H9 (cell line): ENCODE results near the gene POLK. TPM values are rescaled to one million over a fixed set of nuclear protein-coding genes. Genes with fewer than 3 reads are reported as not detected.

Experiments
- DNase-seq: peaks from one replicate; pipeline ENCODE4 v3.0.0-alpha.2; 2017
- H2AFZ ChIP-seq: one replicate; pipeline ENCODE4 v1.6.1; 2013; ENCODE audit warnings: mild to moderate bottlenecking, low read length, control low read depth, moderate library complexity
- H2AK5ac ChIP-seq: 2 replicates; pipeline ENCODE4 v1.6.1; 2013; ENCODE audit warnings: low read length, control low read depth, mixed read lengths; ENCODE audit not compliant: insufficient read length
- H2BK120ac ChIP-seq: one replicate; pipeline ENCODE4 v1.6.1; 2013; ENCODE audit warnings: low read depth, mild to moderate bottlenecking, low read length, control low read depth, inconsistent platforms; ENCODE audit not compliant: poor library complexity, severe bottlenecking
- H2BK12ac ChIP-seq: 2 replicates; pipeline ENCODE4 v1.6.1; 2013; ENCODE audit warnings: low read length, control low read depth, mixed read lengths, low read depth; ENCODE audit not compliant: insufficient read length
- H2BK15ac ChIP-seq: 2 replicates; pipeline ENCODE4 v1.6.1; 2013; ENCODE audit warnings: low read depth, low read length, control low read depth
- H2BK20ac ChIP-seq: one replicate; pipeline ENCODE4 v1.6.1; 2013; ENCODE audit warnings: low read depth, mild to moderate bottlenecking, low read length, control low read depth, inconsistent platforms; ENCODE audit not compliant: poor library complexity, severe bottlenecking
- H2BK5ac ChIP-seq: 2 replicates; pipeline ENCODE4 v1.6.1; 2013; ENCODE audit warnings: low read length, control low read depth, mixed read lengths; ENCODE audit not compliant: insufficient read length
- H3K14ac ChIP-seq: 2 replicates; pipeline ENCODE4 v1.6.1; 2013; ENCODE audit warnings: low read length, control low read depth; ENCODE audit not compliant: insufficient read depth
- H3K18ac ChIP-seq: 2 replicates; pipeline ENCODE4 v1.6.1; 2013; ENCODE audit warnings: low read depth, mild to moderate bottlenecking, mixed read lengths, low read length, control low read depth; ENCODE audit not compliant: insufficient read length
- H3K23ac ChIP-seq: 2 replicates; pipeline ENCODE4 v1.6.1; 2013; ENCODE audit warnings: low read length, control low read depth, mixed read lengths, low read depth; ENCODE audit not compliant: insufficient read length
- H3K23me2 ChIP-seq: 2 replicates; pipeline ENCODE4 v1.6.1; 2013; ENCODE audit warnings: low read depth, mild to moderate bottlenecking, mixed read lengths, low read length, control low read depth; ENCODE audit not compliant: insufficient read length, poor library complexity, severe bottlenecking
- H3K27ac ChIP-seq: 2 replicates; pipeline ENCODE4 v1.5.1; 2013; ENCODE audit warnings: low read length, control low read depth, mixed read lengths, low read depth; ENCODE audit not compliant: insufficient read length
- H3K27me3 ChIP-seq: 2 replicates; pipeline ENCODE4 v1.6.1; 2013; ENCODE audit warnings: low read length, control low read depth, inconsistent platforms; ENCODE audit not compliant: insufficient read depth
- H3K4ac ChIP-seq: 2 replicates; pipeline ENCODE4 v1.6.1; 2013; ENCODE audit warnings: low read depth, mild to moderate bottlenecking, control low read depth, inconsistent platforms, low read length, moderate library complexity
- H3K4me1 ChIP-seq: 2 replicates; pipeline ENCODE4 v1.6.1; 2013; ENCODE audit warnings: low read length, control low read depth, inconsistent platforms; ENCODE audit not compliant: insufficient read depth
- H3K4me2 ChIP-seq: 2 replicates; pipeline ENCODE4 v1.6.1; 2013; ENCODE audit warnings: low read length, control low read depth, mixed read lengths; ENCODE audit not compliant: insufficient read length, insufficient read depth
- H3K56ac ChIP-seq: 2 replicates; pipeline ENCODE4 v1.6.1; 2013; ENCODE audit warnings: low read depth, mild to moderate bottlenecking, mixed read lengths, low read length, control low read depth; ENCODE audit not compliant: insufficient read length
- H3K79me1 ChIP-seq: 2 replicates; pipeline ENCODE4 v1.6.1; 2013; ENCODE audit warnings: low read depth, mild to moderate bottlenecking, moderate library complexity, low read length, control low read depth, inconsistent platforms; ENCODE audit not compliant: insufficient read depth, poor library complexity, severe bottlenecking
- H3K79me2 ChIP-seq: 2 replicates; pipeline ENCODE4 v1.6.1; 2013; ENCODE audit warnings: low read length, control low read depth, inconsistent platforms; ENCODE audit not compliant: insufficient read depth
- H3K9ac ChIP-seq: 2 replicates; pipeline ENCODE4 v1.6.1; 2013; ENCODE audit warnings: low read length, control low read depth, mixed read lengths; ENCODE audit not compliant: insufficient read length; ENCODE audit errors: extremely low read depth
- H3K9me3 ChIP-seq: one replicate; pipeline ENCODE4 v1.6.1; 2013; ENCODE audit warnings: low read depth, low read length, inconsistent platforms; ENCODE audit not compliant: control insufficient read depth
- H3T11ph ChIP-seq: one replicate; pipeline ENCODE4 v1.6.1; 2013; ENCODE audit warnings: mild to moderate bottlenecking, low read length, control low read depth, inconsistent platforms
- H4K20me1 ChIP-seq: one replicate; pipeline ENCODE4 v1.6.1; 2013; ENCODE audit not compliant: control insufficient read depth, insufficient read length, insufficient read depth
- H4K5ac ChIP-seq: 2 replicates; pipeline ENCODE4 v1.6.1; 2013; ENCODE audit warnings: low read depth, mild to moderate bottlenecking, mixed read lengths, low read length, control low read depth; ENCODE audit not compliant: insufficient read length
- H4K8ac ChIP-seq: replicated peaks from 2 replicates; pipeline ENCODE4 v1.6.1; 2013; ENCODE audit warnings: low read length, control low read depth, mixed read lengths, low read depth; ENCODE audit not compliant: insufficient read length
- H4K91ac ChIP-seq: 2 replicates; pipeline ENCODE4 v1.6.1; 2013; ENCODE audit warnings: low read depth, mild to moderate bottlenecking, moderate library complexity, mixed read lengths, low read length, control low read depth; ENCODE audit not compliant: insufficient read length
- H3K27ac Mint-ChIP-seq, 3 experiments: 2 replicates in 2 of 3; 3 replicates in 1 of 3; pipeline ENCODE4 v1.8.0; 2020 to 2021; ENCODE audit warnings: mixed read lengths in 3 of 3, mild to moderate bottlenecking in 1 of 3, moderate library complexity in 1 of 3
- H3K27me3 Mint-ChIP-seq: 2 replicates; pipeline ENCODE4 v1.8.0; 2021; ENCODE audit warnings: low read depth, mild to moderate bottlenecking, moderate library complexity, mixed read lengths
- H3K36me3 Mint-ChIP-seq, 3 experiments: 2 replicates in 2 of 3; 3 replicates in 1 of 3; pipeline ENCODE4 v1.8.0; 2020 to 2021; ENCODE audit warnings: low read depth in 3 of 3, mixed read lengths in 3 of 3; ENCODE audit not compliant: insufficient read depth in 1 of 3
- H3K4me1 Mint-ChIP-seq, 2 experiments: 2 replicates each; pipeline ENCODE4 v1.8.0; 2020; ENCODE audit warnings: mixed read lengths in 2 of 2
- H3K4me3 Mint-ChIP-seq, 2 experiments: 2 replicates in 1 of 2; 3 replicates in 1 of 2; pipeline ENCODE4 v1.8.0; 2020 to 2021; ENCODE audit warnings: mild to moderate bottlenecking in 2 of 2, mixed read lengths in 2 of 2, moderate library complexity in 1 of 2
- H3K9me3 Mint-ChIP-seq, 2 experiments: 2 replicates in 1 of 2; 3 replicates in 1 of 2; pipeline ENCODE4 v1.8.0; 2020; ENCODE audit warnings: mild to moderate bottlenecking in 2 of 2, mixed read lengths in 2 of 2, moderate library complexity in 1 of 2
- CTCF ChIP-seq: fragments of 200-600 bp; sonication (generic); conservative IDR thresholded peaks from 3 replicates; pipeline ENCODE4 v1.8.0; 2021; ENCODE audit warnings: antibody characterized with exemption, mild to moderate bottlenecking
- WGBS: extraction: QIAGEN DNeasy Blood & Tissue Kit; methylation state at CpG from one replicate; pipeline ENCODE4 v1.1.7; 2013; ENCODE audit warnings: missing lambda C conversion rate, low lambda C conversion rate, mixed read lengths; ENCODE audit not compliant: insufficient read length; ENCODE audit errors: extremely low coverage; 5-methylcytosine and 5-hydroxymethylcytosine counted together
- total RNA-seq: library from RNA; stranded (reverse); gene quantifications from 2 replicates; pipeline ENCODE4 v1.2.1, GENCODE V29; 2021

POLK gene
- total RNA-seq, 1 experiment from 2014 or later = 7.6 TPM

- Mint-ChIP-seq H3K4me3 (peak overlapping the region; percentile 95 to 99), H3K9me3 (no peaks in the 10 kb centered on the region; a peak in 1 of 5 replicates), H3K36me3 (peaks cover 2 to 8% (median 6%) of the 10 kb centered on the region in 3 experiments; a peak in 6 of 7 replicates), H3K4me1 (peaks cover 19 to 23% of the 10 kb centered on the region in 2 experiments), H3K27ac (peak overlapping the region; percentile 65 to 95 (median 80); a peak in 4 of 7 replicates), H3K27me3 (no peaks in the 10 kb centered on the region)
- Histone ChIP-seq H2AK5ac (no peak overlapping the region), H2BK20ac (no peak overlapping the region), H2BK15ac (no peak overlapping the region; the same call in 1 of the 2 replicates), H3K79me2 (peaks cover 7% of the 10 kb centered on the region; the same call in 1 of the 2 replicates), H3K27me3 (no peaks in the 10 kb centered on the region), H2BK5ac (no peak overlapping the region), H3K14ac (peak overlapping the region; percentile 59; the same call in 1 of the 2 replicates), H2AFZ (no peak overlapping the region), H3K18ac (peak overlapping the region; percentile 63), H3K4me1 (no peaks in the 10 kb centered on the region), H3K79me1 (no peaks in the 10 kb centered on the region), H3K27ac (no peak overlapping the region), H4K20me1 (no peaks in the 10 kb centered on the region), H3K9me3 (no peaks in the 10 kb centered on the region), H2BK12ac (no peak overlapping the region), H4K91ac (no peak overlapping the region), H3K9ac (peak overlapping the region; percentile 80), H4K5ac (no peak overlapping the region), H2BK120ac (no peak overlapping the region), H3K4ac (no peak overlapping the region), H3K4me2 (peak overlapping the region; percentile 99), H4K8ac (no peak overlapping the region), H3T11ph (no peak overlapping the region), H3K23ac (no peak overlapping the region), H3K56ac (no peak overlapping the region), H3K23me2 (peaks cover 5% of the 10 kb centered on the region)
- WGBS = no CpG with 5 or more reads among the region's 54 CpGs
- peak; percentile 43 for DNase-seq
- peak; percentile 10; the same call in 1 of the 3 replicates for TF ChIP-seq CTCF
These were observed 756 bp upstream of the POLK start for GRCh38 chr5:75510836-75511434.
